Bronchial epithelial cell (primary cell): Measurements from ENCODE around the gene SRGAP3. TPM values are rescaled to one million over a fixed set of nuclear protein-coding genes. Genes with fewer than 3 reads are reported as not detected.

ENCODE experiments used
- DNase-seq: peaks from one replicate; pipeline ENCODE4 v3.0.0-alpha.2; 2010; ENCODE audit warnings: low read depth
- FAIRE-seq: peaks from 2 replicates; lab custom pipeline; 2011; peaks lifted over from hg19 to GRCh38; lab: Jason Lieb, UNC
- H3K27me3 ChIP-seq: 2 replicates; pipeline ENCODE4 v1.5.1; 2011; ENCODE audit warnings: low read length; ENCODE audit not compliant: control insufficient read depth, insufficient read depth
- H3K36me3 ChIP-seq: 2 replicates; pipeline ENCODE4 v1.5.1; 2011; ENCODE audit warnings: low read length; ENCODE audit not compliant: control insufficient read depth, insufficient read depth
- H3K4me3 ChIP-seq: 2 replicates; pipeline ENCODE4 v1.5.1; 2011; ENCODE audit warnings: mild to moderate bottlenecking, low read depth, low read length, control low read depth
- total RNA-seq: library from RNA; depleted of rRNA; stranded (reverse); fragments of >200 nt; gene quantifications from 2 replicates; pipeline ENCODE4 v1.2.1, GENCODE V29; 2014
- TF ChIP-seq, protein P1 (sequence below): IDR thresholded peaks from 2 replicates; pipeline ENCODE4 v1.5.1; 2011; ENCODE audit warnings: mild to moderate bottlenecking, moderate library complexity, low read length, control low read depth, inconsistent platforms; ENCODE audit not compliant: insufficient read depth, severe bottlenecking

SRGAP3 gene
- total RNA-seq, 1 donor from 2014 or later = 30.5 TPM

DNA sequence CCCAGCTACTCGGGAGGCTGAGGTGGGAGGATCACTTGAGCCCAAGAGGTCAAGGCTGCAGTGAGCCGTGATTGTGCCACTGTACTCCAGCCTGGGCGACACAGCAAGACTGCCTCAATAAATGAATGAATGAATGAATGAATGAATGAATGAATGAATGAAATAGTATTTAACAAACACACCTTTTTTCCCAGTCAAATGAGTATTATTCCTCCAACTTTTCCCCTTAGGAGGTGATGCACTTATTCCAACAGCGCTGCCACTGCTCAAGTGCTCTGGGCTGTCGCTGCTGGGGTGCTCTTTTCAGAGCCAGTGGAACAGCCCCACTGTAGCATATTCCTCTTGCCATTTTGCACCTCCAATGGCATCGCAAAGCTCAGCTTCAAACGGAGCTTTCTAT, 219.4 kb downstream of the SRGAP3 start:
- TF ChIP-seq, protein P1, sequence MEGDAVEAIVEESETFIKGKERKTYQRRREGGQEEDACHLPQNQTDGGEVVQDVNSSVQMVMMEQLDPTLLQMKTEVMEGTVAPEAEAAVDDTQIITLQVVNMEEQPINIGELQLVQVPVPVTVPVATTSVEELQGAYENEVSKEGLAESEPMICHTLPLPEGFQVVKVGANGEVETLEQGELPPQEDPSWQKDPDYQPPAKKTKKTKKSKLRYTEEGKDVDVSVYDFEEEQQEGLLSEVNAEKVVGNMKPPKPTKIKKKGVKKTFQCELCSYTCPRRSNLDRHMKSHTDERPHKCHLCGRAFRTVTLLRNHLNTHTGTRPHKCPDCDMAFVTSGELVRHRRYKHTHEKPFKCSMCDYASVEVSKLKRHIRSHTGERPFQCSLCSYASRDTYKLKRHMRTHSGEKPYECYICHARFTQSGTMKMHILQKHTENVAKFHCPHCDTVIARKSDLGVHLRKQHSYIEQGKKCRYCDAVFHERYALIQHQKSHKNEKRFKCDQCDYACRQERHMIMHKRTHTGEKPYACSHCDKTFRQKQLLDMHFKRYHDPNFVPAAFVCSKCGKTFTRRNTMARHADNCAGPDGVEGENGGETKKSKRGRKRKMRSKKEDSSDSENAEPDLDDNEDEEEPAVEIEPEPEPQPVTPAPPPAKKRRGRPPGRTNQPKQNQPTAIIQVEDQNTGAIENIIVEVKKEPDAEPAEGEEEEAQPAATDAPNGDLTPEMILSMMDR = no peak
- Histone ChIP-seq H3K4me3 (no peak overlapping the region), H3K27me3 (no peaks in the 10 kb centered on the region), H3K36me3 (peaks cover 7% of the 10 kb centered on the region)
- FAIRE-seq = no peak
- no peak for DNase-seq

DNA sequence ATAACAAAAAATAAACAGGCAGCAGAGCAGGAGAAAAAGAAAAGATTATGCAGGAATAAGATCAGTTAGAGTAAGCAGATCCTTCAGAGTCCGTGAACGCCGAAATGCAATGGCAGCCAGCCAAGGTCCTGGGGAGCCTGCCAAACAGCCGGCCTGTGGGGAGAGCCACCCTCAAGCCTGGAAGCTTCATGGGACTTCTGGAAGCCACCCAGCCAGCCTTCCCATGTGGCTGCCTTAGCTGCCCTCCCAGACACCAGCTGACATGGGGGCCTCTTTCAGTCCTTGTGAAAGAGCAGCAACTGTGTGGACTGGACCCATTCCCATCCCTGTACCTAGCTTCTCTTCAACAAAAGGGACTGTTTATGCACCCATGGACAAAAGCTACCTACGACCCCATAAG, 221.3 kb downstream of the SRGAP3 start:
- DNase-seq (no peak), FAIRE-seq (no peak)
- TF ChIP-seq, protein P1 = no peak
- Histone ChIP-seq H3K27me3 (no peaks in the 10 kb centered on the region), H3K36me3 (peaks cover 17% of the 10 kb centered on the region), H3K4me3 (no peak overlapping the region)

DNA sequence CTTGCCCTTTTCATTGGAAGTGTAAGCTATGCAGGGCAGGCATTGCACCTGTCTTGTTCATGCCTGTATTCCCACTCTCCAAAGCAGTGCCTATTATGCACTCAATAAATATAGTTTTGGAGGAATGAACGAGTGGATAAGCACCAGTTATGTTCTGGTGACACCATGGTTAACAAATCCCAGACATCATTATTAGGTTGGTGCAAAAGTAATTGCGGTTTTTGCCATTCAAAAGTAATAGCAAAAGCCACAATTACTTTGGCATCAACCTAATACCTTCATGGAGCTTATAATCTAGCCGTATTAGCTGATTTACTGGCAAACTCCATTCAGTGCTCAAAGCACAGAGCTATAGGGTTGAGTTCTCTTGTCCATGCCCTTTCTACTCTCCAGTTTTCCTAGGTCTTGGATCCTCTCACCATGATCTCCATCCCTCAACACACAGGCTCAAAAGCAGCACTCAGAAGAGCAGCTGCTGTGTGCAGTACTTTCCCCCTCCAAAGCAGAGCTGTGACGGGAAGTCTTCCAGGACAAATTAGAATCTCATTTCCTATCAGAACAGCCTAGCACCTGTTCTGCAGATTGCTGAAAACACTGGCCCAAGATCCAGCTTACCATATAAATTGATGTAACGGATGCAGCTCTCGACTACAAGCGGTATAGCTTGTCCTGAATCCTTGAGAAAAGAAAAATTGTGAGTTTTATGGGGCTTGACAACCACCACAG, 223.0 kb downstream of the SRGAP3 start:
- FAIRE-seq (no peak), DNase-seq (no peak)
- H3K36me3 ChIP-seq = peaks cover 16% of the 10 kb centered on the region
- no peak overlapping the region for H3K4me3 ChIP-seq
- TF ChIP-seq, protein P1 = no peak
- H3K27me3 ChIP-seq = no peaks in the 10 kb centered on the region

DNA sequence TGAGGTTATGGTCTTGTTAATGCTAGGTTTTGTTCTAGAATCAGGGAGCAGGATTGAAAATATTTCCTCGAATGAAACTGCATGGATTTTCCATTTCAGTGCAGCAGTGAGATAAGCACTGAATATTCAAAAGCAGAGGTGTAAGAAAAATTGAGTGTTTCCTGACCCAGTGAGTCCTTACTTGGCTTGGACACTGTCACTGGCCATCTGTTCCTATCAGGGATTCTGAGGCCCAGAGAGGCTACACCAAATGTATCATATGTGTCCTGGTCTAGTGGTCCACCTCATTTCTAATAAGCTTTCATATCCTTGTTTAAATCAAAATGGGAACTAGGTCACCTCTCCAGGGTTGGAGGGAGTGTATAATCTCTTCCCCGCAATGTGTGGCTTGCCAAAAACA, 225.1 kb downstream of the SRGAP3 start:
- no peak overlapping the region for H3K4me3 ChIP-seq
- TF ChIP-seq, protein P1 = no peak
- DNase-seq (no peak), FAIRE-seq (no peak)
- peaks cover 18% of the 10 kb centered on the region for H3K36me3 ChIP-seq
- H3K27me3 ChIP-seq = no peaks in the 10 kb centered on the region

DNA sequence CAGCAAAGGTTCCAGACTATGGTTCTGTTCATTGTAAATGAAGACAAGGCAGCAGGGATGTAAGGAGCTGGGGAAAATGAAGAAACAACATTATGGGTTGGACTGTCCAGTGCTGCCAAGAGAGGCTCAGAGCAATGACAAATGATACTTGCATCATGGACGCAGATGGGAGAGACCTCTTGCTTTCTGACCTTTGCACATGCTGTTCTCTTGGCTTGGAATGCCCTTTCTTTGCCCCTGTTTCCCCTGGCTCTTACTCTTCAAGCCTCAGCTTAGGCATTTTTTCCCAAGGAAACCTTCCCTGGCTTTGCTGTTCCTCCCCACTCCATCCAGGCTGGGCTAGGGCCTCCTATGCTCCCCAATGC, 226.2 kb downstream of the SRGAP3 start:
- Histone ChIP-seq H3K4me3 (no peak overlapping the region), H3K27me3 (no peaks in the 10 kb centered on the region), H3K36me3 (peaks cover 19% of the 10 kb centered on the region)
- DNase-seq (no peak), FAIRE-seq (no peak)
- TF ChIP-seq, protein P1 = no peak
